HepG2 (cell line): ENCODE measurements around the gene EPO.

Experiments used
- HDAC6 ChIP-seq: fragments of 200-600 bp; sonication (generic); IDR thresholded peaks from 2 replicates; pipeline ENCODE4 v1.7.0; 2017; ENCODE audit warnings: mild to moderate bottlenecking, antibody characterized with exemption, low read length, low read depth
- MIXL1 ChIP-seq: IDR thresholded peaks from 2 replicates; pipeline ENCODE4 v1.6.1; 2016

DNA sequence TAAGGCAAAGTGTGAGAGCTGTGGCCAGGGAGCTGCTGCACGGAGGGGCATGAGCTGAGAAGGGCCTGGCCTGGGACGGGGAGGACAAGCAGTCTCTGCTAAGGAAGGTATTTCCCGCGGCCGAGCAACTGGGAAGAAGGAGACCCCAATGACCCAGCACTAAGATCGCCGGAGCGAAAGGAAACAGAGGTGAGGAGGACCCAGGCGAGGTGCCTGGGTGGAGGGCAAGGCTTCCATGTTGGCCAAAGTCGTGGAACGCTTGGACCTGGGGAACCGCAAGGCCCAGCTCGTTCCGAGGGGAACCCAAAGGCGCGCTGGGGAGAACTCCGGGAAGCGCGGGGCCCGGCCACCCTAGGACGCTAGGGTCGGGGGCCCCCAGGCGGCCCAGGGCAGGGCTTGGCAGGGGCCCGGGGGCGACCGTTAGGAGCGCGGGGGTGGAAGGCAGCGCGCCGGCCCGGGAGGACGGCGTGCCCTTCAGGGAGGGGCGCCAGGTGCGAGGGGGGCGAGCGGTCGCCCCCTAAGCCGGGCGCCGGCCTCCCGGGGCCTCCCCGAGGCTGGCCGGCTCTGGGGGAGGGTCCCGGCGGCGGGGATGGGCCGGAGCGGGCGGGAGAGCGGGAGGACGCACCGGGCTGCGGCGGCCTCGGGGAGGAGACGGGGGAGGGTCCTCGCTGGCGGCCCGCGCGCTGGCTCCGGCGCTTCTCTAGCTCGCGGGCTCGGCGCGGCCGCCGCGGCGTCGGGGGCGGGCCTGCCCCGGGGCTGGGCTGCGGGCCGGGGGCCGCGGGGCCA, 26.8 kb upstream of the EPO start:
- TF ChIP-seq HDAC6 (no peak), MIXL1 (CRISPR knock-in tag) (no peak)
